GM23338 (cell line): ENCODE results near the gene STARD3. TPM values are rescaled to one million over a fixed set of nuclear protein-coding genes. Genes with fewer than 3 reads are reported as not detected.
A peak's percentile ranks its signal among the peaks of the same experiment; 100 is the strongest.

Source experiments
- ATAC-seq: fragments of 200-7000 bp; cut with Tn5 transposase; 3 replicates; pipeline ENCODE4 v1.9.1; 2020
- DNase-seq: peaks from one replicate; pipeline ENCODE4 v3.0.0-alpha.2; 2015; ENCODE audit warnings: low spot score
- H2AFZ ChIP-seq: fragments of 200-600 bp; sonication (generic); 2 replicates; pipeline ENCODE4 v1.8.0; 2016; ENCODE audit warnings: antibody characterized with exemption, mild to moderate bottlenecking, moderate library complexity
- H3F3A ChIP-seq: fragments of 200-600 bp; sonication (generic); replicated peaks from 2 replicates; pipeline ENCODE4 v1.8.0; 2017; ENCODE audit warnings: antibody characterized with exemption, mixed run types, low read depth
- H3K27ac ChIP-seq: fragments of 200-600 bp; sonication (generic); 2 replicates; pipeline ENCODE4 v1.6.1; 2016; ENCODE audit warnings: low read depth
- H3K27me3 ChIP-seq: fragments of 200-600 bp; sonication (generic); 2 replicates; pipeline ENCODE4 v1.8.0; 2016; ENCODE audit warnings: mild to moderate bottlenecking, mixed run types, moderate library complexity; ENCODE audit not compliant: insufficient read depth
- H3K36me3 ChIP-seq: fragments of 200-600 bp; sonication (generic); 2 replicates; pipeline ENCODE4 v1.8.0; 2016; ENCODE audit warnings: mild to moderate bottlenecking; ENCODE audit not compliant: insufficient read depth
- H3K4me1 ChIP-seq: fragments of 200-600 bp; sonication (generic); 2 replicates; pipeline ENCODE4 v1.8.0; 2016; ENCODE audit warnings: mild to moderate bottlenecking, moderate library complexity; ENCODE audit not compliant: insufficient read depth
- H3K4me2 ChIP-seq: fragments of 200-600 bp; sonication (generic); 2 replicates; pipeline ENCODE4 v1.7.1; 2017; ENCODE audit warnings: mixed run types
- H3K4me3 ChIP-seq: fragments of 200-600 bp; sonication (generic); 2 replicates; pipeline ENCODE4 v1.6.1; 2016; ENCODE audit warnings: mixed run types
- H3K79me2 ChIP-seq: fragments of 200-600 bp; sonication (generic); replicated peaks from 2 replicates; pipeline ENCODE4 v1.8.0; 2017; ENCODE audit warnings: mild to moderate bottlenecking; ENCODE audit not compliant: insufficient read depth
- H3K9me2 ChIP-seq: fragments of 200-600 bp; sonication (generic); 2 replicates; pipeline ENCODE4 v1.8.0; 2017; ENCODE audit not compliant: insufficient read depth
- H4K20me1 ChIP-seq: fragments of 200-600 bp; sonication (generic); replicated peaks from 2 replicates; pipeline ENCODE4 v1.8.0; 2017; ENCODE audit warnings: mild to moderate bottlenecking; ENCODE audit not compliant: insufficient read depth
- H3K27ac Mint-ChIP-seq: 2 replicates; pipeline ENCODE4 v1.8.0; 2020; ENCODE audit warnings: inconsistent platforms, mild to moderate bottlenecking, moderate library complexity, mixed read lengths
- H3K27me3 Mint-ChIP-seq: 3 replicates; pipeline ENCODE4 v1.8.0; 2022; ENCODE audit warnings: low read depth, mild to moderate bottlenecking, moderate library complexity, mixed read lengths, inconsistent platforms; ENCODE audit not compliant: insufficient read depth, poor library complexity
- H3K36me3 Mint-ChIP-seq: 3 replicates; pipeline ENCODE4 v1.8.0; 2021; ENCODE audit warnings: low read depth, mild to moderate bottlenecking, inconsistent platforms, moderate library complexity, mixed read lengths
- H3K4me1 Mint-ChIP-seq: 3 replicates; pipeline ENCODE4 v1.8.0; 2020; ENCODE audit warnings: mild to moderate bottlenecking, inconsistent platforms, mixed read lengths
- H3K4me3 Mint-ChIP-seq: 3 replicates; pipeline ENCODE4 v1.8.0; 2021; ENCODE audit warnings: moderate library complexity, mild to moderate bottlenecking, inconsistent platforms, mixed read lengths
- H3K9me3 Mint-ChIP-seq: 3 replicates; pipeline ENCODE4 v1.8.0; 2020; ENCODE audit warnings: moderate library complexity, mild to moderate bottlenecking, inconsistent platforms, mixed read lengths
- CREB1 ChIP-seq: fragments of 250-450 bp; sonication (Bioruptor Pico); IDR thresholded peaks from 2 replicates; pipeline ENCODE4 v1.5.0; 2020; ENCODE audit warnings: low read depth, mild to moderate bottlenecking, moderate library complexity
- JUNB ChIP-seq: IDR thresholded peaks from one replicate; pipeline ENCODE4 v1.6.1; 2016; ENCODE audit warnings: antibody characterized with exemption; ENCODE audit not compliant: unreplicated experiment
- NANOG ChIP-seq: IDR thresholded peaks from 2 replicates; pipeline ENCODE4 v1.6.1; 2016; ENCODE audit warnings: antibody characterized with exemption, borderline replicate concordance
- POLR2AphosphoS5 ChIP-seq: IDR thresholded peaks from 2 replicates; pipeline ENCODE4 v1.6.1; 2016; ENCODE audit warnings: antibody characterized with exemption, low read depth
- STAT1 ChIP-seq: IDR thresholded peaks from one replicate; pipeline ENCODE4 v1.6.1; 2016; ENCODE audit warnings: antibody characterized with exemption; ENCODE audit not compliant: unreplicated experiment
- ZNF114 ChIP-seq: fragments of 250-450 bp; sonication (Bioruptor Pico); IDR thresholded peaks from 2 replicates; pipeline ENCODE4 v1.5.0; 2020; ENCODE audit warnings: mild to moderate bottlenecking, moderate library complexity
- ZNF331 ChIP-seq: fragments of 250-450 bp; sonication (Bioruptor Pico); IDR thresholded peaks from 2 replicates; pipeline ENCODE4 v1.5.0; 2020; ENCODE audit warnings: low read depth, mild to moderate bottlenecking, moderate library complexity
- long read RNA-seq: library from polyadenylated mRNA; unstranded; transcript quantifications from one replicate; pipeline ENCODE4 v2.0.0, GENCODE V29; 2020; ENCODE audit not compliant: unreplicated experiment
- polyA plus RNA-seq: library from polyadenylated mRNA; unstranded; fragments of >200 nt; fragmentation: Nextera tagmentation; extraction: Ambion mirVana; gene quantifications from 2 replicates; pipeline ENCODE4 v1.2.1, GENCODE V29; 2016
- total RNA-seq: library from RNA; depleted of rRNA; stranded (reverse); fragments of >200 nt; shearing (Covaris generic); gene quantifications from 2 replicates; pipeline ENCODE4 v1.2.3, GENCODE V29; 2014; rRNA removed
- TF ChIP-seq, protein P1 (sequence below), 2 experiments: fragments of 200-600 bp in 1 of 2; sonication (generic) in 1 of 2; conservative IDR thresholded peaks; 2 replicates each; pipeline versions ENCODE4 v1.5.1 to v1.6.1; 2016 to 2017; ENCODE audit warnings: antibody characterized with exemption in 2 of 2, low read depth in 2 of 2, mild to moderate bottlenecking in 2 of 2, moderate library complexity in 1 of 2
- TF ChIP-seq, protein P2 (sequence below): IDR thresholded peaks from one replicate; pipeline ENCODE4 v1.6.1; 2018; ENCODE audit warnings: antibody characterized with exemption; ENCODE audit not compliant: unreplicated experiment
- TF ChIP-seq, protein P3 (sequence below): fragments of 250-450 bp; sonication (Bioruptor Pico); IDR thresholded peaks from 2 replicates; pipeline ENCODE4 v1.5.0; 2020; ENCODE audit warnings: mild to moderate bottlenecking, moderate library complexity
- TF ChIP-seq, protein P4 (sequence below): IDR thresholded peaks from 2 replicates; pipeline ENCODE4 v1.6.1; 2016; ENCODE audit warnings: antibody characterized with exemption

The STARD3 gene
- total RNA-seq (39.7 and 53.3 TPM in 2 replicates), polyA plus RNA-seq (26.4 and 31.5 TPM in 2 replicates)
- long read RNA-seq, transcript STARD3-201 (15 exons, 2,132 nt): major isoform, 23 of 43 reads
- long read RNA-seq, partial matches to known transcripts: 5 of 43 reads
- long read RNA-seq, other reads (novel, unspliced or antisense): 12 of 43 reads

DNA sequence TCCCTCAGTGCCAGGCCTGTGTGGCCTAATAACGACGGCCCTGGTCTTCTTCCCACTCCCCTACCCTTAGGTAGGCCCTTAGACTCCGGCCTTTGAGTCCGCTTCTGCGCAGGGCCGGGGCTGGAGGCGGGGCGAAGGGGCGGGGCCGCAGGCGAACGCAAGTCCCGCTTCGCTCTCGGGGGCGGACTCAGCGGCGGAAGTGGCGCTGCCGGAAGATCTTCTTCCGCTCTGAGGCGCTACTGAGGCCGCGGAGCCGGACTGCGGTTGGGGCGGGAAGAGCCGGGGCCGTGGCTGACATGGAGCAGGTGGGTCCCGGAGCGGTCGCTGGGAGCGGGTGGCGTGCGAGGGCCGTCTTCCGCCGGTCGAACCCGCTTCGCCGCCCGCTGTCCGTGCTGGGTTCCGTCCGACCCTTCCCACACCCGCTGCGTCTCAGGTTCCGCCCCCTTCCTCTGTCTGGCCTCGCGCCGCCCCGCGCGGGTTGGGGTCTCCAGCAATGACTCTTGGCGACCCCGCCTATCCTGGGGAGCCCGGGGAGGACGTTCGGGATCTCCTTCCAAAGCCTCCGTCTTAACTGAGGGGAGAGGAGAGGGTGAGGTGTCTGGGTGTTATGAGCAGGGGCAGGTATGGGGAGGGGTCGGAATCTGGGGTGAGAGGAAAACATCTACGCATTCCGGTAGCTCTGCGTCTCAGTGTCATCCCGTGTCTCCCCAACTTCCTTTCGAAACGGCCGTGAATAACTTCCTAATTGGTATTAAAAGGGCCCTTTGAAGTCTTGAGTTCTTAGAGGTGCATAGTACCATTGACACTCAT is at the start of gene STARD3:
TSS of gene STARD3 (plus strand) at position 218 of the 810 bp plus-strand sequence. CDS start 16,388 bp downstream, outside the sequence.
- Mint-ChIP-seq H3K4me1 (peaks cover 74% of the 10 kb centered on the region), H3K4me3 (peak within 1 kb of the TSS; percentile 82), H3K36me3 (no peaks in the 10 kb centered on the region; the same call in 2 of the 3 replicates), H3K27me3 (peaks cover 18% of the 10 kb centered on the region), H3K27ac (peak within 1 kb of the TSS; percentile 51), H3K9me3 (no peaks in the 10 kb centered on the region)
- Histone ChIP-seq H3K4me2 (peak within 1 kb of the TSS; percentile 96), H4K20me1 (peaks cover 18% of the 10 kb centered on the region), H3K4me3 (peak within 1 kb of the TSS; percentile 94), H3K27ac (peak within 1 kb of the TSS; percentile 74; the same call in 1 of the 2 replicates), H3K36me3 (no peaks in the 10 kb centered on the region), H3K79me2 (peaks cover 43% of the 10 kb centered on the region), H2AFZ (peak within 1 kb of the TSS; percentile 94), H3K9me2 (no peaks in the 10 kb centered on the region), H3K27me3 (no peaks in the 10 kb centered on the region), H3F3A (peaks cover 25% of the 10 kb centered on the region; the same call in 1 of the 2 replicates), H3K4me1 (peaks cover 57% of the 10 kb centered on the region)
- TF ChIP-seq, protein P1, sequence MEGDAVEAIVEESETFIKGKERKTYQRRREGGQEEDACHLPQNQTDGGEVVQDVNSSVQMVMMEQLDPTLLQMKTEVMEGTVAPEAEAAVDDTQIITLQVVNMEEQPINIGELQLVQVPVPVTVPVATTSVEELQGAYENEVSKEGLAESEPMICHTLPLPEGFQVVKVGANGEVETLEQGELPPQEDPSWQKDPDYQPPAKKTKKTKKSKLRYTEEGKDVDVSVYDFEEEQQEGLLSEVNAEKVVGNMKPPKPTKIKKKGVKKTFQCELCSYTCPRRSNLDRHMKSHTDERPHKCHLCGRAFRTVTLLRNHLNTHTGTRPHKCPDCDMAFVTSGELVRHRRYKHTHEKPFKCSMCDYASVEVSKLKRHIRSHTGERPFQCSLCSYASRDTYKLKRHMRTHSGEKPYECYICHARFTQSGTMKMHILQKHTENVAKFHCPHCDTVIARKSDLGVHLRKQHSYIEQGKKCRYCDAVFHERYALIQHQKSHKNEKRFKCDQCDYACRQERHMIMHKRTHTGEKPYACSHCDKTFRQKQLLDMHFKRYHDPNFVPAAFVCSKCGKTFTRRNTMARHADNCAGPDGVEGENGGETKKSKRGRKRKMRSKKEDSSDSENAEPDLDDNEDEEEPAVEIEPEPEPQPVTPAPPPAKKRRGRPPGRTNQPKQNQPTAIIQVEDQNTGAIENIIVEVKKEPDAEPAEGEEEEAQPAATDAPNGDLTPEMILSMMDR (conservative IDR thresholded peaks at IDR 0.05; ENCODE audit: low read depth in 2 of 2): peak in 1 of 2 experiments; percentile 17; a peak in 1 of 4 replicates
- no peak for TF ChIP-seq ZNF331 (CRISPR knock-in tag)
- TF ChIP-seq, protein P2, sequence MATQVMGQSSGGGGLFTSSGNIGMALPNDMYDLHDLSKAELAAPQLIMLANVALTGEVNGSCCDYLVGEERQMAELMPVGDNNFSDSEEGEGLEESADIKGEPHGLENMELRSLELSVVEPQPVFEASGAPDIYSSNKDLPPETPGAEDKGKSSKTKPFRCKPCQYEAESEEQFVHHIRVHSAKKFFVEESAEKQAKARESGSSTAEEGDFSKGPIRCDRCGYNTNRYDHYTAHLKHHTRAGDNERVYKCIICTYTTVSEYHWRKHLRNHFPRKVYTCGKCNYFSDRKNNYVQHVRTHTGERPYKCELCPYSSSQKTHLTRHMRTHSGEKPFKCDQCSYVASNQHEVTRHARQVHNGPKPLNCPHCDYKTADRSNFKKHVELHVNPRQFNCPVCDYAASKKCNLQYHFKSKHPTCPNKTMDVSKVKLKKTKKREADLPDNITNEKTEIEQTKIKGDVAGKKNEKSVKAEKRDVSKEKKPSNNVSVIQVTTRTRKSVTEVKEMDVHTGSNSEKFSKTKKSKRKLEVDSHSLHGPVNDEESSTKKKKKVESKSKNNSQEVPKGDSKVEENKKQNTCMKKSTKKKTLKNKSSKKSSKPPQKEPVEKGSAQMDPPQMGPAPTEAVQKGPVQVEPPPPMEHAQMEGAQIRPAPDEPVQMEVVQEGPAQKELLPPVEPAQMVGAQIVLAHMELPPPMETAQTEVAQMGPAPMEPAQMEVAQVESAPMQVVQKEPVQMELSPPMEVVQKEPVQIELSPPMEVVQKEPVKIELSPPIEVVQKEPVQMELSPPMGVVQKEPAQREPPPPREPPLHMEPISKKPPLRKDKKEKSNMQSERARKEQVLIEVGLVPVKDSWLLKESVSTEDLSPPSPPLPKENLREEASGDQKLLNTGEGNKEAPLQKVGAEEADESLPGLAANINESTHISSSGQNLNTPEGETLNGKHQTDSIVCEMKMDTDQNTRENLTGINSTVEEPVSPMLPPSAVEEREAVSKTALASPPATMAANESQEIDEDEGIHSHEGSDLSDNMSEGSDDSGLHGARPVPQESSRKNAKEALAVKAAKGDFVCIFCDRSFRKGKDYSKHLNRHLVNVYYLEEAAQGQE: no peak
- TF ChIP-seq, protein P3, sequence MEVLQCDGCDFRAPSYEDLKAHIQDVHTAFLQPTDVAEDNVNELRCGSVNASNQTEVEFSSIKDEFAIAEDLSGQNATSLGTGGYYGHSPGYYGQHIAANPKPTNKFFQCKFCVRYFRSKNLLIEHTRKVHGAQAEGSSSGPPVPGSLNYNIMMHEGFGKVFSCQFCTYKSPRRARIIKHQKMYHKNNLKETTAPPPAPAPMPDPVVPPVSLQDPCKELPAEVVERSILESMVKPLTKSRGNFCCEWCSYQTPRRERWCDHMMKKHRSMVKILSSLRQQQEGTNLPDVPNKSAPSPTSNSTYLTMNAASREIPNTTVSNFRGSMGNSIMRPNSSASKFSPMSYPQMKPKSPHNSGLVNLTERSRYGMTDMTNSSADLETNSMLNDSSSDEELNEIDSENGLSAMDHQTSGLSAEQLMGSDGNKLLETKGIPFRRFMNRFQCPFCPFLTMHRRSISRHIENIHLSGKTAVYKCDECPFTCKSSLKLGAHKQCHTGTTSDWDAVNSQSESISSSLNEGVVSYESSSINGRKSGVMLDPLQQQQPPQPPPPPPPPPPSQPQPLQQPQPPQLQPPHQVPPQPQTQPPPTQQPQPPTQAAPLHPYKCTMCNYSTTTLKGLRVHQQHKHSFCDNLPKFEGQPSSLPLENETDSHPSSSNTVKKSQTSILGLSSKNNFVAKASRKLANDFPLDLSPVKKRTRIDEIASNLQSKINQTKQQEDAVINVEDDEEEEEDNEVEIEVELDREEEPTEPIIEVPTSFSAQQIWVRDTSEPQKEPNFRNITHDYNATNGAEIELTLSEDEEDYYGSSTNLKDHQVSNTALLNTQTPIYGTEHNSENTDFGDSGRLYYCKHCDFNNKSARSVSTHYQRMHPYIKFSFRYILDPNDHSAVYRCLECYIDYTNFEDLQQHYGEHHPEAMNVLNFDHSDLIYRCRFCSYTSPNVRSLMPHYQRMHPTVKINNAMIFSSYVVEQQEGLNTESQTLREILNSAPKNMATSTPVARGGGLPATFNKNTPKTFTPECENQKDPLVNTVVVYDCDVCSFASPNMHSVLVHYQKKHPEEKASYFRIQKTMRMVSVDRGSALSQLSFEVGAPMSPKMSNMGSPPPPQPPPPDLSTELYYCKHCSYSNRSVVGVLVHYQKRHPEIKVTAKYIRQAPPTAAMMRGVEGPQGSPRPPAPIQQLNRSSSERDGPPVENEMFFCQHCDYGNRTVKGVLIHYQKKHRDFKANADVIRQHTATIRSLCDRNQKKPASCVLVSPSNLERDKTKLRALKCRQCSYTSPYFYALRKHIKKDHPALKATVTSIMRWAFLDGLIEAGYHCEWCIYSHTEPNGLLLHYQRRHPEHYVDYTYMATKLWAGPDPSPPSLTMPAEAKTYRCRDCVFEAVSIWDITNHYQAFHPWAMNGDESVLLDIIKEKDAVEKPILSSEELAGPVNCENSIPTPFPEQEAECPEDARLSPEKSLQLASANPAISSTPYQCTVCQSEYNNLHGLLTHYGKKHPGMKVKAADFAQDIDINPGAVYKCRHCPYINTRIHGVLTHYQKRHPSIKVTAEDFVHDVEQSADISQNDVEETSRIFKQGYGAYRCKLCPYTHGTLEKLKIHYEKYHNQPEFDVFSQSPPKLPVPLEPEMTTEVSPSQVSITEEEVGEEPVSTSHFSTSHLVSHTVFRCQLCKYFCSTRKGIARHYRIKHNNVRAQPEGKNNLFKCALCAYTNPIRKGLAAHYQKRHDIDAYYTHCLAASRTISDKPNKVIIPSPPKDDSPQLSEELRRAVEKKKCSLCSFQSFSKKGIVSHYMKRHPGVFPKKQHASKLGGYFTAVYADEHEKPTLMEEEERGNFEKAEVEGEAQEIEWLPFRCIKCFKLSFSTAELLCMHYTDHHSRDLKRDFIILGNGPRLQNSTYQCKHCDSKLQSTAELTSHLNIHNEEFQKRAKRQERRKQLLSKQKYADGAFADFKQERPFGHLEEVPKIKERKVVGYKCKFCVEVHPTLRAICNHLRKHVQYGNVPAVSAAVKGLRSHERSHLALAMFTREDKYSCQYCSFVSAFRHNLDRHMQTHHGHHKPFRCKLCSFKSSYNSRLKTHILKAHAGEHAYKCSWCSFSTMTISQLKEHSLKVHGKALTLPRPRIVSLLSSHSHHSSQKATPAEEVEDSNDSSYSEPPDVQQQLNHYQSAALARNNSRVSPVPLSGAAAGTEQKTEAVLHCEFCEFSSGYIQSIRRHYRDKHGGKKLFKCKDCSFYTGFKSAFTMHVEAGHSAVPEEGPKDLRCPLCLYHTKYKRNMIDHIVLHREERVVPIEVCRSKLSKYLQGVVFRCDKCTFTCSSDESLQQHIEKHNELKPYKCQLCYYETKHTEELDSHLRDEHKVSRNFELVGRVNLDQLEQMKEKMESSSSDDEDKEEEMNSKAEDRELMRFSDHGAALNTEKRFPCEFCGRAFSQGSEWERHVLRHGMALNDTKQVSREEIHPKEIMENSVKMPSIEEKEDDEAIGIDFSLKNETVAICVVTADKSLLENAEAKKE (CRISPR knock-in tag): no peak
- no peak for TF ChIP-seq STAT1
- TF ChIP-seq, protein P4, sequence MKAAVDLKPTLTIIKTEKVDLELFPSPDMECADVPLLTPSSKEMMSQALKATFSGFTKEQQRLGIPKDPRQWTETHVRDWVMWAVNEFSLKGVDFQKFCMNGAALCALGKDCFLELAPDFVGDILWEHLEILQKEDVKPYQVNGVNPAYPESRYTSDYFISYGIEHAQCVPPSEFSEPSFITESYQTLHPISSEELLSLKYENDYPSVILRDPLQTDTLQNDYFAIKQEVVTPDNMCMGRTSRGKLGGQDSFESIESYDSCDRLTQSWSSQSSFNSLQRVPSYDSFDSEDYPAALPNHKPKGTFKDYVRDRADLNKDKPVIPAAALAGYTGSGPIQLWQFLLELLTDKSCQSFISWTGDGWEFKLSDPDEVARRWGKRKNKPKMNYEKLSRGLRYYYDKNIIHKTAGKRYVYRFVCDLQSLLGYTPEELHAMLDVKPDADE: peak; percentile 49; the same call in 1 of the 2 replicates
- peak; percentile 69 for TF ChIP-seq POLR2AphosphoS5
- no peak for TF ChIP-seq JUNB
- TF ChIP-seq NANOG: no peak
- no peak for TF ChIP-seq ZNF114
- TF ChIP-seq CREB1: peak; percentile 49; the same call in 1 of the 2 replicates
- ATAC-seq (peak; percentile 86), DNase-seq (peak; percentile 95)
